Measurements from ENCODE around the gene GRM7.

The GRM7 gene

GRCh38 chr3:7306901-7307300, 446.0 kb downstream of the GRM7 start:
- DNase-seq (ENCODE audit: low read depth in 2 of 2): no peak

- no peak for DNase-seq (ENCODE audit: low read depth in 2 of 2)
Measured at GRCh38 chr3:7307410-7307809, 446.5 kb downstream of the GRM7 start.

GRCh38 chr3:7309641-7310102, 448.8 kb downstream of the GRM7 start:
- DNase-seq (ENCODE audit: low read depth in 2 of 2): no peak

GRCh38 chr3:7315037-7315436, 454.1 kb downstream of the GRM7 start:
- DNase-seq (ENCODE audit: low read depth in 2 of 2): no peak

- DNase-seq (ENCODE audit: low read depth in 2 of 2): no peak
Measured at GRCh38 chr3:7322957-7323669, 462.2 kb downstream of the GRM7 start.

GRCh38 chr3:7328339-7328738, 467.4 kb downstream of the GRM7 start:
- DNase-seq (ENCODE audit: low read depth in 2 of 2): no peak

GRCh38 chr3:7332696-7333095, 471.8 kb downstream of the GRM7 start:
- DNase-seq (ENCODE audit: low read depth in 2 of 2): no peak

GRCh38 chr3:7333125-7333524, 472.2 kb downstream of the GRM7 start:
- DNase-seq (ENCODE audit: low read depth in 2 of 2): no peak

GRCh38 chr3:7340795-7341194, 479.9 kb downstream of the GRM7 start:
- DNase-seq (ENCODE audit: low read depth in 2 of 2): no peak

GRCh38 chr3:7346364-7346763, 485.4 kb downstream of the GRM7 start:
- no peak for DNase-seq (ENCODE audit: low read depth in 2 of 2)

- DNase-seq (ENCODE audit: low read depth in 2 of 2): no peak
Measured at GRCh38 chr3:7357101-7357500, 496.2 kb downstream of the GRM7 start.

- no peak for DNase-seq (ENCODE audit: low read depth in 2 of 2)
Measured at GRCh38 chr3:7367968-7368367, 507.1 kb downstream of the GRM7 start.

GRCh38 chr3:7368597-7368996, 507.7 kb downstream of the GRM7 start:
- DNase-seq (ENCODE audit: low read depth in 2 of 2): no peak

- DNase-seq (ENCODE audit: low read depth in 2 of 2): no peak
Measured at GRCh38 chr3:7371693-7372572, 511.0 kb downstream of the GRM7 start.

GRCh38 chr3:7377103-7377502, 516.2 kb downstream of the GRM7 start:
- no peak for DNase-seq (ENCODE audit: low read depth in 2 of 2)

GRCh38 chr3:7381741-7382140, 520.8 kb downstream of the GRM7 start:
- DNase-seq (ENCODE audit: low read depth in 2 of 2): no peak

- DNase-seq (ENCODE audit: low read depth in 2 of 2): no peak
Measured at GRCh38 chr3:7382293-7383010, 521.5 kb downstream of the GRM7 start.

- no peak for DNase-seq (ENCODE audit: low read depth in 2 of 2)
Measured at GRCh38 chr3:7385635-7386034, 524.7 kb downstream of the GRM7 start.

GRCh38 chr3:7388026-7388425, 527.1 kb downstream of the GRM7 start:
- DNase-seq (ENCODE audit: low read depth in 2 of 2): no peak

GRCh38 chr3:7392206-7392605, 531.3 kb downstream of the GRM7 start:
- DNase-seq (ENCODE audit: low read depth in 2 of 2): no peak

- DNase-seq (ENCODE audit: low read depth in 2 of 2): no peak
Measured at GRCh38 chr3:7393944-7394605, 533.2 kb downstream of the GRM7 start.

- no peak for DNase-seq (ENCODE audit: low read depth in 2 of 2)
Measured at GRCh38 chr3:7396534-7396933, 535.6 kb downstream of the GRM7 start.

Data from stimulated activated CD8-positive, alpha-beta memory T cell treated with anti-CD3 and anti-CD28 coated beads, Interleukin-15, amount 100 ng/mL, for 48 hours (primary cell).